Stimulated activated CD4-positive, alpha-beta T cell treated with anti-CD3 and anti-CD28 coated beads, Interleukin-15, amount 100 ng/mL, for 48 hours (primary cell): Measurements from ENCODE around the gene IGFBP4.

Experiments
- DNase-seq, 2 donors: peaks; one replicate each; pipeline ENCODE4 v3.0.0-alpha.2; 2020; ENCODE audit warnings: low read depth in 2 of 2

IGFBP4 gene

GRCh38 chr17:40432864-40433528 lies 10.3 kb upstream of the IGFBP4 start:
- no peak for DNase-seq

- no peak for DNase-seq
Observed at GRCh38 chr17:40433551-40434415, 9.5 kb upstream of the IGFBP4 start.

GRCh38 chr17:40436636-40437035 lies 6.6 kb upstream of the IGFBP4 start:
- DNase-seq = no peak

GRCh38 chr17:40437095-40437732 lies 6.0 kb upstream of the IGFBP4 start:
- no peak for DNase-seq

GRCh38 chr17:40440166-40440565 lies 3.1 kb upstream of the IGFBP4 start:
- no peak for DNase-seq

GRCh38 chr17:40442392-40443195 lies 656 bp upstream of the IGFBP4 start:
- DNase-seq = no peak

GRCh38 chr17:40443988-40444899 lies 994 bp downstream of the IGFBP4 start:
- no peak for DNase-seq

GRCh38 chr17:40445751-40446468 lies 2.7 kb downstream of the IGFBP4 start:
- no peak for DNase-seq

- no peak for DNase-seq
Observed at GRCh38 chr17:40447148-40447644, 3.9 kb downstream of the IGFBP4 start.

GRCh38 chr17:40447806-40448205 lies 4.6 kb downstream of the IGFBP4 start:
- no peak for DNase-seq

GRCh38 chr17:40448213-40448638 lies 5.0 kb downstream of the IGFBP4 start:
- DNase-seq = no peak

- DNase-seq = no peak
Observed at GRCh38 chr17:40448639-40449261, 5.5 kb downstream of the IGFBP4 start.

GRCh38 chr17:40450175-40450574 lies 6.9 kb downstream of the IGFBP4 start:
- no peak for DNase-seq

GRCh38 chr17:40451420-40451819 lies 8.2 kb downstream of the IGFBP4 start:
- DNase-seq = no peak

- no peak for DNase-seq
Observed at GRCh38 chr17:40452216-40452787, 9.1 kb downstream of the IGFBP4 start.

- no peak for DNase-seq
Observed at GRCh38 chr17:40452921-40453378, 9.7 kb downstream of the IGFBP4 start.

- DNase-seq = no peak
Observed at GRCh38 chr17:40453881-40454612, 10.8 kb downstream of the IGFBP4 start.

GRCh38 chr17:40454613-40454995 lies 11.4 kb downstream of the IGFBP4 start:
- no peak for DNase-seq
